Activated B cell treated with CpG ODN at 0.5 μM for 24 hours (primary cell): Measurements from ENCODE around the gene AGMO. TPM values are rescaled to one million over a fixed set of nuclear protein-coding genes. Genes with fewer than 3 reads are reported as not detected.

Source experiments
- ATAC-seq: fragments of 200-7000 bp; cut with Tn5 transposase; one replicate; pipeline ENCODE4 v1.10.0; 2021; ENCODE audit warnings: low read depth, mild to moderate bottlenecking, moderate library complexity
- CTCF ChIA-PET: fragments of 350-600 bp; sonication (Branson Sonifier 250); formaldehyde crosslinking; loops from one replicate; lab custom pipeline; 2021; ENCODE audit warnings: antibody characterized with exemption; lab: Charles Lee
- POLR2A ChIA-PET: fragments of 350-600 bp; sonication (Branson Sonifier 250); formaldehyde crosslinking; loops from one replicate; lab custom pipeline; 2021; ENCODE audit warnings: antibody characterized with exemption; lab: Charles Lee
- DNase-seq: peaks from one replicate; pipeline ENCODE4 v3.0.0; 2022
- H3K27ac Mint-ChIP-seq: one replicate; pipeline ENCODE4 v1.8.0; 2020; ENCODE audit warnings: mixed read lengths
- H3K27me3 Mint-ChIP-seq: one replicate; pipeline ENCODE4 v1.8.0; 2021; ENCODE audit warnings: mixed read lengths
- H3K36me3 Mint-ChIP-seq: one replicate; pipeline ENCODE4 v1.8.0; 2021; ENCODE audit warnings: low read depth, mixed read lengths
- H3K4me1 Mint-ChIP-seq: one replicate; pipeline ENCODE4 v1.8.0; 2021; ENCODE audit warnings: mixed read lengths
- H3K4me3 Mint-ChIP-seq: one replicate; pipeline ENCODE4 v1.8.0; 2020; ENCODE audit warnings: mild to moderate bottlenecking, mixed read lengths
- H3K9me3 Mint-ChIP-seq: one replicate; pipeline ENCODE4 v1.8.0; 2020; ENCODE audit warnings: mixed read lengths
- CTCF ChIP-seq: fragments of 200-600 bp; IDR thresholded peaks from one replicate; pipeline ENCODE4 v1.8.0; 2022; ENCODE audit warnings: antibody characterized with exemption, mild to moderate bottlenecking
- intact Hi-C: fragments of 100-400 bp; cut with micrococcal nuclease; formaldehyde crosslinking; loops from one replicate; pipeline ENCODE4 v1.15.1; 2024
- total RNA-seq: library from RNA; stranded (reverse); gene quantifications from 2 replicates; pipeline ENCODE4 v1.2.3, GENCODE V29; 2022

The AGMO gene
- total RNA-seq, 1 donor from 2014 or later = not detected

GRCh38 chr7:15430911-15431310, 130.9 kb downstream of the AGMO start:
- Mint-ChIP-seq H3K27ac (no peak overlapping the region), H3K36me3 (no peaks in the 10 kb centered on the region), H3K4me1 (no peaks in the 10 kb centered on the region), H3K9me3 (no peaks in the 10 kb centered on the region), H3K27me3 (no peaks in the 10 kb centered on the region), H3K4me3 (no peak overlapping the region)
- POLR2A ChIA-PET = no interaction called here
- no peak for DNase-seq
- no peak for ATAC-seq
- TF ChIP-seq CTCF = no peak
- intact Hi-C loops = no loop called here
- CTCF ChIA-PET = no interaction called here

- DNase-seq (no peak), ATAC-seq (no peak)
- Mint-ChIP-seq H3K4me3 (no peak overlapping the region), H3K9me3 (no peaks in the 10 kb centered on the region), H3K27ac (no peak overlapping the region), H3K27me3 (no peaks in the 10 kb centered on the region), H3K4me1 (no peaks in the 10 kb centered on the region), H3K36me3 (no peaks in the 10 kb centered on the region)
- ChIA-PET POLR2A (no interaction called here), CTCF (no interaction called here)
- intact Hi-C loops = no loop called here
- no peak for TF ChIP-seq CTCF
These were observed 131.6 kb downstream of the AGMO start for GRCh38 chr7:15430191-15430590.

DNA sequence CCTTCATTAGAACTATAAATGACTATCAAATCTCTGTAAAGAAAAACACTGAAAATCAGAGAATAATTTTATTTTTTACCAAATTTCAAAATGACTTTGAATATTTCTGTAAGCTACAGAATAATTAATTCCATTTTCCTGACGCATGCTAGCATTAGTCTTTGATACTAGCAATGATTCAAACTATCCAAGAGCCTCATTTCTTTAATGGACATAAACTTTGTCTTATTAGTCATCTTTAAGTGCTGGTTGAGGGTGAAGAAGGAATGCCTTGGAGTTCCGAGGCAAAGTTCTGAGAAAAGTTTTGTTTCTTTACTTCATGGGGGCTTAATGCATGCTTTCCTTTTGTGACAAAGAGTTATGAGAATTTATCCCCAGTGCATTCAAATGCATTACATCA, 137.3 kb downstream of the AGMO start:
- CTCF ChIA-PET = no interaction called here
- DNase-seq = no peak
- Mint-ChIP-seq H3K4me3 (no peak overlapping the region), H3K4me1 (no peaks in the 10 kb centered on the region), H3K9me3 (peaks cover 2% of the 10 kb centered on the region), H3K36me3 (no peaks in the 10 kb centered on the region), H3K27me3 (no peaks in the 10 kb centered on the region), H3K27ac (no peak overlapping the region)
- no peak for ATAC-seq
- intact Hi-C loops = no loop called here
- TF ChIP-seq CTCF = no peak
- POLR2A ChIA-PET = no interaction called here

DNA sequence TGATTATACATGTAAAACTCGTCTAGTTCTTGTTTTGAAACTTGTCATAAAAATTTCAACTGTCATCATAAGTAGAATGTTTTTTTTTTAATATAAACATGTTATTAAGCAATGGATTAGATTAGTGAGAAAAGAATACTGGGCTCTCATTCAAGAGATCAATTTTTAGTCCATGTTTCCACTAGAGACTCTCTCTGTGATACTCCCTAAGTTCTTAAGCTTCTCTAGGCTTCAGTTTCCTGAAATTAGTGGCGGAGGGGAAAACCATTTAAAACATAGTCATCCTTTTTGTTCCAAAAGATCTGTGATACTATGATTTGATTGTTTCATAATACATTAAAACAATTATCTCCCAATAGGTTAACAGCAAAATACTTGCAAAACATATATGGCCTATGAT, 142.2 kb downstream of the AGMO start:
- intact Hi-C loops = no loop called here
- Mint-ChIP-seq H3K4me3 (no peak overlapping the region), H3K27ac (no peak overlapping the region), H3K36me3 (no peaks in the 10 kb centered on the region), H3K4me1 (no peaks in the 10 kb centered on the region), H3K27me3 (no peaks in the 10 kb centered on the region), H3K9me3 (peaks cover 5% of the 10 kb centered on the region)
- ATAC-seq = no peak
- no peak for TF ChIP-seq CTCF
- POLR2A ChIA-PET = no interaction called here
- CTCF ChIA-PET = no interaction called here
- DNase-seq = no peak

- Mint-ChIP-seq H3K4me1 (no peaks in the 10 kb centered on the region), H3K4me3 (no peak overlapping the region), H3K9me3 (peaks cover 5% of the 10 kb centered on the region), H3K36me3 (no peaks in the 10 kb centered on the region), H3K27ac (no peak overlapping the region), H3K27me3 (no peaks in the 10 kb centered on the region)
- CTCF ChIA-PET = no interaction called here
- no peak for DNase-seq
- TF ChIP-seq CTCF = no peak
- intact Hi-C loops = no loop called here
- POLR2A ChIA-PET = no interaction called here
- no peak for ATAC-seq
These were observed 143.6 kb downstream of the AGMO start for GRCh38 chr7:15418264-15418663.
